Measurements from ENCODE around the gene ST8SIA6.

The ST8SIA6 gene

DNA sequence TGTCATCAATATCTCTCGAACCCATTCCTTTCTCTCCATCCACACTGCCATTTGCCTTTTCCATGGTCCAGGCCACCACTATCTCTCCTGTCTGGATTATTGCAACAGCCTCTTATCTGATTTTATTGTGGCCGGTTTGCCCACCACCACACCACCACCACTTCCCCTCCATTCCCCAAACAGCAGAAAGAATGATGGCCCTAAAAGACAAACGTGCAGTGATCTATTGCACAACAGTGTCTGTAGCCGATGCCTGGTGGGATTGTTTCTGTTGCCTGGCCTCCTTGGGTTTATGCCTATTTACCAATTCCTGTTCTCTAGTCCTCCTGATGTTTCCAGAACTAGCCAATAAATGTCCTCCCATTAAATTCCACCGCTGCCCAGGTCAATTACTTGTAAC, 10.2 kb upstream of the ST8SIA6 start:
- DNase-seq (ENCODE audit: insufficient read length, low spot score) = no peak
- no peak for FAIRE-seq
- no peak for TF ChIP-seq SPI1 (IDR thresholded peaks at IDR 0.05; ENCODE audit: low read depth, low read length)
- TF ChIP-seq TAF1 (IDR thresholded peaks at IDR 0.05; ENCODE audit: low read depth, low read length) = no peak
- TF ChIP-seq POLR2AphosphoS5 (IDR thresholded peaks at IDR 0.05; ENCODE audit: low read depth, low read length) = no peak
- TF ChIP-seq POU2F2 (IDR thresholded peaks at IDR 0.05; ENCODE audit: low read depth, low read length) = no peak
- TF ChIP-seq PAX5 (IDR thresholded peaks at IDR 0.05; ENCODE audit: insufficient read depth, low read length, severe bottlenecking) = no peak
- no peak for TF ChIP-seq POLR2A (IDR thresholded peaks at IDR 0.05; ENCODE audit: low read depth, low read length)

DNA sequence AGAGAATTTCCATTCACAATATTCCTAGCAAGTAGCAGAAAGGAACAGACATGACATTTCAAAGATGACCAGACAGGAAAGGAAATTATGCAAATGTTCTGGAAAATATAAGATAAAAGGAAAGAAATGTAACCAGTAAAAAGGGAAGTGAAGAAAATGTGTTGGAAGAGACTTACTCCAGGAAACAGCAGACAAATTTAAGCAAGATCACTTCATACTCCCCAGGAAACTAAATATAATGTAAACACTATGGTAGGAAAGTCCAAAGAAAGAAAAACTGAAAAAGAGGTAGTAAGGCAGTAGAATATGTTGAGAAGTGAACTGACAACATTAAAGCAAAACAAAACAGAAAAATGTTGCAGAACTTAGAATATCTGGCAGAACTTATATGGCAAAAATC, 6.4 kb upstream of the ST8SIA6 start:
- no peak for TF ChIP-seq PAX5 (IDR thresholded peaks at IDR 0.05; ENCODE audit: insufficient read depth, low read length, severe bottlenecking)
- no peak for TF ChIP-seq POU2F2 (IDR thresholded peaks at IDR 0.05; ENCODE audit: low read depth, low read length)
- DNase-seq (ENCODE audit: insufficient read length, low spot score) = no peak
- FAIRE-seq = no peak

DNA sequence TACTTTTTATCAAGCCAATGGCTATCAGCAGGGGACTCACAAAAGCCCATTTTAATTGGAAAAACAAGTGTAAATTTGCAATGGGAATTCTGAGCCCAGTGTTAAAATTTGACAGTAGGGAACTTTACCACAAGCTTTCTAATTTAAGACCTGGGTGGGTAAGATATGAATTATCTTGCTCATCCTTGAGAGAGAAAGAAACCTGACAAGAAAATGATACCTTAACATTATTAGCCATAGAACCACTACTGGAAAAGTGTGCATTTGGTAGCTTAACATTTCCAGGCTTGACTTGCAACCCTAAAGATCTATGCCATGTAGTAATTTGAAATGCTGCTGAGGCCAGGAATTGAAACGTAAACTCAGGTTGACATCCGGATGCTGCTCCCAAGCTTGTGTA, 2.7 kb upstream of the ST8SIA6 start:
- no peak for FAIRE-seq
- no peak for DNase-seq (ENCODE audit: insufficient read length, low spot score)
- no peak for TF ChIP-seq TAF1 (IDR thresholded peaks at IDR 0.05; ENCODE audit: low read depth, low read length)
- no peak for TF ChIP-seq PAX5 (IDR thresholded peaks at IDR 0.05; ENCODE audit: insufficient read depth, low read length, severe bottlenecking)
- TF ChIP-seq POLR2AphosphoS5 (IDR thresholded peaks at IDR 0.05; ENCODE audit: low read depth, low read length) = no peak
- no peak for TF ChIP-seq POU2F2 (IDR thresholded peaks at IDR 0.05; ENCODE audit: low read depth, low read length)
- TF ChIP-seq SPI1 (IDR thresholded peaks at IDR 0.05; ENCODE audit: low read depth, low read length) = no peak

DNA sequence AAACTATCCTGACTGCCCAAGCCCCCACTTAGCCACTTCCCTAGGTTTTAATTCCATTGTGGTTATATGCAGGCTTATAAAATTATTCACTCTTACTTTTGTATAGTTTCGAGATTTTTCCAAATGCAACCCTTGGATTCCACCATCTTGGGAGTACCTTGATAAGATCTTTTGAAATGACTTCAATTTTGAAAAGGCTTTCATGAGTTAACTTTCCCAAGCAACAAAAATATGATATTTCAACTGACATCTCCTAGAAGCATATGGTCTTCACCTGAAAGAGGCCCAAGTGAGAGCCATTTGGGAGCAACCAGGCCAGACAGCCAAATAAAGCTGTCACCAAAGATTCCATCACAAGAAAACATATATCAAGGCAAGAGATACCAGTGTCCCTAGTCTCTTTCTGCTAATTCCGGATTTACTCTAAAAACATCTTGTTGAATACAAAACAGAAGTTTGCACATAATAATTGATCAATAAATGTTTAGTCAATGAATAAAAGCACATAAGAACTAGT, 1.7 kb upstream of the ST8SIA6 start:
- no peak for FAIRE-seq
- no peak for DNase-seq (ENCODE audit: insufficient read length, low spot score)

DNA sequence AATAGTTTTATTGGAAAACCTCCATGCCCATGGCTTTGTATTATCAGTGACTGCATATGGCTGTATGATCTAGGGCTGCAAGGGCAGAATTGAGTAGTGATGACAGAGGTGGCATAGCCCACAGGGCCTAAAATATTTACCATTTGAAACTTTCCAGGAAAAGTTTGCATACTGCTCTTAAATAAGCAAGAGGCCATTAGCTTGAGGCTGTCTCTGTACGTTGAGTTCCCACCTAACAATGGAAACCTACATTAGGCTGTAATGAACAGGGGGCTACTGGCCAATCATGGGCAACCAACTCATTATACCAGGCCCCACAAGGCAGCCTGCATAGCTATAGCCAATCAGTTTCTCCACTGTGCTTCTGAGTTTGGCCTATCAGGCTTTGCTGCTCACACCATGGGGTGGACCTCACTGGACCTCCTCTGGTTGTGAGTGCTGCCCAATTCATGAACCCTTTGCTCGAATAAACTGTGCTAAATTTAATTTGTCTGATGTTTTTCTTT, 673 bp upstream of the ST8SIA6 start:
- no peak for DNase-seq (ENCODE audit: insufficient read length, low spot score)
- FAIRE-seq = no peak
- TF ChIP-seq PAX5 (IDR thresholded peaks at IDR 0.05; ENCODE audit: insufficient read depth, low read length, severe bottlenecking) (no peak), SPI1 (IDR thresholded peaks at IDR 0.05; ENCODE audit: low read depth, low read length) (no peak), TAF1 (IDR thresholded peaks at IDR 0.05; ENCODE audit: low read depth, low read length) (no peak), POLR2AphosphoS5 (IDR thresholded peaks at IDR 0.05; ENCODE audit: low read depth, low read length) (no peak), POLR2A (IDR thresholded peaks at IDR 0.05; ENCODE audit: low read depth, low read length) (no peak), POU2F2 (IDR thresholded peaks at IDR 0.05; ENCODE audit: low read depth, low read length) (no peak)

More for the DNA sequence above, 1.7 kb upstream of the ST8SIA6 start:
- TF ChIP-seq POU2F2 (IDR thresholded peaks at IDR 0.05; ENCODE audit: low read depth, low read length) (no peak), TAF1 (IDR thresholded peaks at IDR 0.05; ENCODE audit: low read depth, low read length) (no peak), SPI1 (IDR thresholded peaks at IDR 0.05; ENCODE audit: low read depth, low read length) (no peak), POLR2AphosphoS5 (IDR thresholded peaks at IDR 0.05; ENCODE audit: low read depth, low read length) (no peak), POLR2A (IDR thresholded peaks at IDR 0.05; ENCODE audit: low read depth, low read length) (no peak), PAX5 (IDR thresholded peaks at IDR 0.05; ENCODE audit: insufficient read depth, low read length, severe bottlenecking) (no peak)

DNA sequence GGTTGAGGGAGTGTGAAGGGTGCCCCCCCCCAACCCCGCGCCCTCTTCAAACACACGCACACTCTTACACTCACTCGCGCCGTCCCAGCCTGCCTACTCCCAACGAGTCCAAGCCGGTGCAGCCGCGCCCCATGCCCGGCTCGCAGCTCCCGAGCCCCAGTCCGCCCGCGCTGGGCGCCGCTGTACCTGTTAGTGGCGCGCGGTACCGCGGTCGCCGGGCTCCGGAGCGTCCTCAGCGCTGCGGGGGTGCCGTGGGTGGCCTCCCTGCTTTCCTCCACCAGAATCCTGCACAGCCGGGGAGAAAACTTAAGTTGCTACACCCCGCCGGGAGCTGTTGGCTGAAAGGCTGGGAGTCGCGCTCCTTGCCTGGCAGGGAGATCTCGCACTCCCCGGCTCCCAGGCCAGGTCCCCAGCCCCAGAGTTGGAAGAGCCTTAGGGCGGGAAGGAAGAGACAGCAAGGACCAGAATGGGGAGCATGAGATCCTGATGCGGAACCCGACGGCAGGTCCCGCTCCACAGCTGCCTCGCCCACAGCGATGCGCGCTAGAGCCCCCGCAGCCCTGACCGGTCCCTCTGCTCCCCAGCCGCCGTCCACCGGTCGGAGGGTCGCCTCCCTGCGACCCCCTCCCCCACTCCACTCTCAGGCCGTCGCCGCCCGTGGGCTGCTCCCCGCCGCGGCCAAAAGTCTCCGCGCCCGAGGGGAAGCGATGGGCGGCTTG, 863 bp downstream of the ST8SIA6 start:
- no peak for DNase-seq (ENCODE audit: insufficient read length, low spot score)
- no peak for TF ChIP-seq POLR2AphosphoS5 (IDR thresholded peaks at IDR 0.05; ENCODE audit: low read depth, low read length)
- no peak for TF ChIP-seq TAF1 (IDR thresholded peaks at IDR 0.05; ENCODE audit: low read depth, low read length)
- no peak for TF ChIP-seq SPI1 (IDR thresholded peaks at IDR 0.05; ENCODE audit: low read depth, low read length)
- TF ChIP-seq POLR2A (IDR thresholded peaks at IDR 0.05; ENCODE audit: low read depth, low read length) = no peak
- TF ChIP-seq POU2F2 (IDR thresholded peaks at IDR 0.05; ENCODE audit: low read depth, low read length) = no peak
- no peak for TF ChIP-seq PAX5 (IDR thresholded peaks at IDR 0.05; ENCODE audit: insufficient read depth, low read length, severe bottlenecking)
- FAIRE-seq = no peak

DNA sequence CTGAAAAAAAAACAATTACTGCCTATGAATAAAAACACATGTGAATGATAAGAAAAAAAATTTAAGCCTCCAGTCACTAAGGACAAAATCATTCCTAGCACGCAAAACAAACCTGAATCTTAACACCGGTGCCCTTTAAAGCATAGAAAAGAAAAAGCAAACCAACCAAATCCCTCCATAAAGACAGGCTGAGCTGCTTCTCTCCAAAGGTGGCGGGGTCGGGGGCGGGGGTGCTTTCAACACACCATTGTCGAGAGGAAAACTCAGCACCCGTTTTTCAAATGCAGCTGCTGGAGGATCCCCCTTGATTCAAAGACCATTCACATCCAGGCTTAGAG, 1.4 kb downstream of the ST8SIA6 start:
- FAIRE-seq (no peak), DNase-seq (ENCODE audit: insufficient read length, low spot score) (no peak)
- no peak for TF ChIP-seq POLR2AphosphoS5 (IDR thresholded peaks at IDR 0.05; ENCODE audit: low read depth, low read length)
- no peak for TF ChIP-seq TAF1 (IDR thresholded peaks at IDR 0.05; ENCODE audit: low read depth, low read length)
- no peak for TF ChIP-seq POU2F2 (IDR thresholded peaks at IDR 0.05; ENCODE audit: low read depth, low read length)
- TF ChIP-seq PAX5 (IDR thresholded peaks at IDR 0.05; ENCODE audit: insufficient read depth, low read length, severe bottlenecking) = no peak
- TF ChIP-seq POLR2A (IDR thresholded peaks at IDR 0.05; ENCODE audit: low read depth, low read length) = no peak
- TF ChIP-seq SPI1 (IDR thresholded peaks at IDR 0.05; ENCODE audit: low read depth, low read length) = no peak

DNA sequence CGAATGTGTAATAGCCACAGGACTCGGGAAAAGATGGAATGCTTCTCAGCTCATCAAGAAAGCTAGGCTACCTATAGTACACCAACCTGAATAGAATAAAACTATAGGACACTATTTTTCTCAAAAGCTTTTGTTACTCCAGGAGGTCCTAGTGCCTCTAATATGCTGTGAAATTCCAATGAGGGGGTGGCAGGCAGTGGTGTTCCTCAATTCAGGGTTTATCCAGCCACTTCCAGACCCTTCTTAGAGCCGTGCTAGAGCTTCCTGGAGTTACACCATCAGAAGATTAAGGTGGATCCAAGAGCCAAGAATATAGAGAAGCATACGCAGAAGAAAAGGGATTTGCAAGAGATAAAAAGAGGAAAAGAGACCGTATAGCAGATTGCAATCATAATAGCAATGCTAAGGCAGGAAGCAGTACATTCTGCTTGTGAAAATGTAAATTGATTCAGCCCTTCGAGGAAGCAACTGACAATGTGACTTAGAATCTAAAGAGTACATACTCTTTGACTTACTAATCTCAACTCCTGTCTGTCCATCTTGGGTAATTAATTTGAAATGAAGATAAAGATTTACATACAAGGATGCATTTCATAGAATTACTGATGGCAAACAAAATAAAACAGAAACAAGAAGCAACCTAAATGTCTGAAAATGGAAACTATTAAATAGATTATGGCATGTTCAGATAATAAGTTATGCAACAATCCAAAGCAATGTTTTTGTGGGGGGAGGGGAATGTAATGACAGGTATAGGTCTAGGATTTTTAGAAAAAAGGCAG, 2.1 kb downstream of the ST8SIA6 start:
- DNase-seq (ENCODE audit: insufficient read length, low spot score) = no peak
- TF ChIP-seq TAF1 (IDR thresholded peaks at IDR 0.05; ENCODE audit: low read depth, low read length) = no peak
- no peak for TF ChIP-seq POLR2AphosphoS5 (IDR thresholded peaks at IDR 0.05; ENCODE audit: low read depth, low read length)
- no peak for TF ChIP-seq POLR2A (IDR thresholded peaks at IDR 0.05; ENCODE audit: low read depth, low read length)
- no peak for TF ChIP-seq SPI1 (IDR thresholded peaks at IDR 0.05; ENCODE audit: low read depth, low read length)
- no peak for TF ChIP-seq POU2F2 (IDR thresholded peaks at IDR 0.05; ENCODE audit: low read depth, low read length)
- no peak for TF ChIP-seq PAX5 (IDR thresholded peaks at IDR 0.05; ENCODE audit: insufficient read depth, low read length, severe bottlenecking)
- FAIRE-seq = no peak

DNA sequence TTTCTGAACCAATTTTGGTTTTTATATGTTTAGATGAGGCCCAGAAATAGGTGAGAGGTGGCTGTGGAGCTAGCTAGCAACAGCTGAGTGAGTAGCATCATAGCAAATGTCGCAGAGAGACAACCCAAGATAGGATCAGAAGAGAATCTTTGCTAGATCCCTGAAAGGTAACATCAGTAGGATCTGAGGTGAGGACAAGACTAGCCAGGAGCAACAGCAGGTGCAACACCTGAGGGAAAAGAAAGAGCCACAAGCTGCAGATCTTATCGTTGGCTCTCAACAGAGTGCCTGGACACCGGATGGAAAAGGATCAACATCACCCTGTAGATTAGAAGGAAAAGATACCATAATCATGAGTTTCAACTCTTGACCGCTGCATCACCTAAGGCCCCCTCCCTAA, 4.4 kb downstream of the ST8SIA6 start:
- FAIRE-seq = no peak
- TF ChIP-seq POLR2AphosphoS5 (IDR thresholded peaks at IDR 0.05; ENCODE audit: low read depth, low read length) (no peak), SPI1 (IDR thresholded peaks at IDR 0.05; ENCODE audit: low read depth, low read length) (no peak), TAF1 (IDR thresholded peaks at IDR 0.05; ENCODE audit: low read depth, low read length) (no peak), PAX5 (IDR thresholded peaks at IDR 0.05; ENCODE audit: insufficient read depth, low read length, severe bottlenecking) (no peak), POLR2A (IDR thresholded peaks at IDR 0.05; ENCODE audit: low read depth, low read length) (no peak), POU2F2 (IDR thresholded peaks at IDR 0.05; ENCODE audit: low read depth, low read length) (no peak)
- no peak for DNase-seq (ENCODE audit: insufficient read length, low spot score)
